H1 (cell line): ENCODE results near the gene RNF145. TPM values are rescaled to one million over a fixed set of nuclear protein-coding genes. Genes with fewer than 3 reads are reported as not detected.

ENCODE experiments used
- CTCF ChIA-PET: fragments of 300-600 bp; sonication (Branson Sonifier 250); formaldehyde crosslinking; loops from one replicate; lab custom pipeline; 2021; ENCODE audit not compliant: partially characterized antibody; lab: Charles Lee
- POLR2A ChIA-PET: fragments of 300-600 bp; sonication (Branson Sonifier 250); formaldehyde crosslinking; loops from one replicate; lab custom pipeline; 2021; ENCODE audit warnings: inconsistent platforms; ENCODE audit not compliant: partially characterized antibody; lab: Charles Lee
- DNase-seq, 2 experiments: peaks; one replicate each; pipeline versions ENCODE4 v3.0.0 to v3.0.0-alpha.2; 2010 to 2022; ENCODE audit warnings: low spot score in 2 of 2, low read depth in 1 of 2, mixed read lengths in 1 of 2
- FAIRE-seq: peaks from 2 replicates; lab custom pipeline; 2011; peaks lifted over from hg19 to GRCh38; lab: Jason Lieb, UNC
- H2AFZ ChIP-seq: 2 replicates; pipeline ENCODE4 v1.8.1; 2012; ENCODE audit warnings: low read length, inconsistent platforms
- H2AK5ac ChIP-seq: 2 replicates; pipeline ENCODE4 v1.6.1; 2013; ENCODE audit warnings: low read depth, low read length
- H2BK120ac ChIP-seq: replicated peaks from 2 replicates; pipeline ENCODE3; 2013; ENCODE audit warnings: low read depth, low read length, inconsistent platforms
- H2BK12ac ChIP-seq: 2 replicates; pipeline ENCODE4 v1.6.1; 2013; ENCODE audit warnings: low read depth, low read length
- H2BK15ac ChIP-seq: 2 replicates; pipeline ENCODE4 v1.6.1; 2013; ENCODE audit warnings: low read length
- H2BK20ac ChIP-seq: 2 replicates; pipeline ENCODE4 v1.6.1; 2013; ENCODE audit warnings: low read length
- H2BK5ac ChIP-seq: 2 replicates; pipeline ENCODE4 v1.6.1; 2013; ENCODE audit warnings: low read depth, low read length
- H3K14ac ChIP-seq: 2 replicates; pipeline ENCODE4 v1.6.1; 2013; ENCODE audit warnings: inconsistent platforms; ENCODE audit not compliant: insufficient read length
- H3K18ac ChIP-seq: 2 replicates; pipeline ENCODE4 v1.6.1; 2013; ENCODE audit warnings: low read length; ENCODE audit errors: extremely low read depth
- H3K23ac ChIP-seq: 2 replicates; pipeline ENCODE4 v1.6.1; 2013; ENCODE audit warnings: inconsistent platforms; ENCODE audit not compliant: insufficient read length
- H3K23me2 ChIP-seq: 2 replicates; pipeline ENCODE4 v1.6.1; 2013; ENCODE audit warnings: low read depth, low read length
- H3K27ac ChIP-seq: 2 replicates; pipeline ENCODE4 v1.6.1; 2011; ENCODE audit warnings: low read depth, low read length, inconsistent platforms
- H3K27me3 ChIP-seq, 4 experiments: replicated peaks in 1 of 4; 1 replicate in 1 of 4; 2 replicates in 3 of 4; pipeline versions ENCODE4 v1.6.1 to v1.8.1; 2011 to 2013; ENCODE audit warnings: low read length in 3 of 4, mild to moderate bottlenecking in 3 of 4, inconsistent platforms in 2 of 4, mixed read lengths in 2 of 4, moderate library complexity in 1 of 4; ENCODE audit not compliant: control insufficient read depth in 3 of 4, insufficient read depth in 3 of 4; ENCODE audit errors: extremely low read depth in 1 of 4
- H3K36me3 ChIP-seq, 4 experiments: 2 replicates each; pipeline versions ENCODE4 v1.6.1 to v1.8.1; 2011 to 2013; ENCODE audit warnings: mild to moderate bottlenecking in 4 of 4, low read length in 3 of 4, moderate library complexity in 2 of 4, control low read depth in 1 of 4, inconsistent platforms in 1 of 4; ENCODE audit not compliant: insufficient read depth in 4 of 4, control insufficient read depth in 2 of 4
- H3K4ac ChIP-seq: replicated peaks from 2 replicates; pipeline ENCODE3; 2013; ENCODE audit warnings: low read length, low read depth, mixed read lengths, inconsistent platforms; ENCODE audit not compliant: insufficient read length
- H3K4me1 ChIP-seq, 4 experiments: replicated peaks in 1 of 4; 1 replicate in 1 of 4; 2 replicates in 3 of 4; pipeline versions ENCODE4 v1.6.1 to v1.8.1; 2011 to 2013; ENCODE audit warnings: low read length in 3 of 4, inconsistent platforms in 2 of 4, mixed read lengths in 1 of 4; ENCODE audit not compliant: insufficient read depth in 4 of 4, control insufficient read depth in 3 of 4
- H3K4me2 ChIP-seq, 2 experiments: 2 replicates each; pipeline versions ENCODE4 v1.6.1 to v1.8.1; 2011 to 2013; ENCODE audit warnings: low read depth in 2 of 2, low read length in 2 of 2, control low read depth in 1 of 2, inconsistent platforms in 1 of 2, mild to moderate bottlenecking in 1 of 2; ENCODE audit not compliant: insufficient read depth in 1 of 2
- H3K4me3 ChIP-seq, 4 experiments: fragments of 200-600, 300-600 bp in 1 of 4; sonication (generic), shearing (Covaris generic), sonication (Bioruptor Twin) in 1 of 4; 2 replicates each; pipeline versions ENCODE4 v1.5.1 to v1.8.1; 2011 to 2016; ENCODE audit warnings: low read length in 4 of 4, low read depth in 3 of 4, control low read depth in 2 of 4, inconsistent platforms in 2 of 4, mild to moderate bottlenecking in 2 of 4, mixed read lengths in 1 of 4, moderate library complexity in 1 of 4; ENCODE audit not compliant: insufficient read depth in 2 of 4; ENCODE audit errors: extremely low read depth in 1 of 4
- H3K56ac ChIP-seq: replicated peaks from 2 replicates; pipeline ENCODE3; 2013; ENCODE audit warnings: low read depth, mild to moderate bottlenecking, mixed read lengths, low read length, inconsistent platforms; ENCODE audit not compliant: insufficient read length
- H3K79me1 ChIP-seq: 2 replicates; pipeline ENCODE4 v1.6.1; 2013; ENCODE audit warnings: low read depth, low read length, control low read depth
- H3K79me2 ChIP-seq, 2 experiments: 2 replicates each; pipeline versions ENCODE4 v1.6.1 to v1.8.1; 2012 to 2013; ENCODE audit warnings: low read length in 2 of 2, mild to moderate bottlenecking in 2 of 2, inconsistent platforms in 1 of 2; ENCODE audit not compliant: insufficient read depth in 2 of 2, control insufficient read depth in 1 of 2
- H3K9ac ChIP-seq, 4 experiments: replicated peaks in 1 of 4; 1 replicate in 1 of 4; 2 replicates in 3 of 4; pipeline versions ENCODE4 v1.6.1 to v1.8.1; 2011 to 2013; ENCODE audit warnings: low read depth in 3 of 4, low read length in 3 of 4, control low read depth in 2 of 4, mild to moderate bottlenecking in 2 of 4, moderate library complexity in 2 of 4, inconsistent platforms in 1 of 4; ENCODE audit errors: extremely low read depth in 1 of 4
- H3K9me3 ChIP-seq, 2 experiments: 2 replicates each; pipeline versions ENCODE4 v1.6.1 to v1.8.1; 2012 to 2013; ENCODE audit warnings: mild to moderate bottlenecking in 2 of 2, moderate library complexity in 2 of 2, control low read depth in 1 of 2, inconsistent platforms in 1 of 2, low read depth in 1 of 2, low read length in 1 of 2, mixed read lengths in 1 of 2; ENCODE audit not compliant: insufficient read depth in 2 of 2
- H4K20me1 ChIP-seq, 2 experiments: replicated peaks in 1 of 2; 2 replicates each; pipeline versions ENCODE3 to v1.8.1; 2011 to 2013; ENCODE audit warnings: inconsistent platforms in 2 of 2, low read length in 2 of 2, mild to moderate bottlenecking in 1 of 2; ENCODE audit not compliant: insufficient read depth in 2 of 2, control insufficient read depth in 1 of 2
- H4K5ac ChIP-seq: 2 replicates; pipeline ENCODE4 v1.6.1; 2013; ENCODE audit warnings: low read length, low read depth, mixed read lengths, inconsistent platforms; ENCODE audit not compliant: insufficient read length
- H4K8ac ChIP-seq: 2 replicates; pipeline ENCODE4 v1.8.0; 2013; ENCODE audit warnings: mild to moderate bottlenecking, moderate library complexity, low read length, inconsistent platforms; ENCODE audit not compliant: insufficient read depth; ENCODE audit errors: extremely low read depth
- H4K91ac ChIP-seq: replicated peaks from 2 replicates; pipeline ENCODE3; 2013; ENCODE audit warnings: low read length, mixed read lengths, inconsistent platforms; ENCODE audit not compliant: insufficient read length
- JUN ChIP-seq: IDR thresholded peaks from 2 replicates; pipeline ENCODE4 v1.6.1; 2011; ENCODE audit warnings: low read depth, mild to moderate bottlenecking, improper control_type of control experiment, low read length
- KDM4A ChIP-seq: IDR thresholded peaks from one replicate; pipeline ENCODE4 v1.7.1; 2012; ENCODE audit warnings: low read depth, mild to moderate bottlenecking, moderate library complexity, low read length, inconsistent platforms; ENCODE audit not compliant: severe bottlenecking
- SP4 ChIP-seq: IDR thresholded peaks from 2 replicates; pipeline ENCODE4 v1.6.1; 2012; ENCODE audit warnings: low read length, inconsistent platforms
- WGBS, 2 experiments: shearing (Covaris generic) in 1 of 2; methylation state at CpG; one replicate each; pipeline versions ENCODE4 v1.1.6 to v1.1.7; 2013 to 2015; ENCODE audit warnings: low lambda C conversion rate in 2 of 2, mixed read lengths in 2 of 2, inconsistent platforms in 1 of 2, low coverage in 1 of 2, missing lambda C conversion rate in 1 of 2; ENCODE audit not compliant: insufficient replicate concordance in 2 of 2, insufficient coverage in 1 of 2, insufficient read length in 1 of 2; ENCODE audit errors: extremely low coverage in 1 of 2, missing lambda C conversion rate in 1 of 2; 5-methylcytosine and 5-hydroxymethylcytosine counted together
- polyA plus RNA-seq, 7 experiments: library from polyadenylated mRNA; depleted of rRNA in 3 of 7; stranded (reverse) in 5 of 7; unstranded in 2 of 7; fragments of >200 nt in 5 of 7; fragments of 200-250 nt in 2 of 7; gene quantifications; 1 replicate in 5 of 7; 2 replicates in 1 of 7; 4 replicates in 1 of 7; pipeline versions ENCODE4 v1.2.1 to v1.2.3, GENCODE V29; 2011 to 2013; ENCODE audit warnings: missing spikeins in 2 of 7, mixed read lengths in 2 of 7
- total RNA-seq: library from RNA; stranded (reverse); fragmentation: NEBNext Ultra II Directional; extraction: Animal tissue kit (Norgen Biotek cat#: 25700); gene quantifications from 2 replicates; pipeline ENCODE4 v1.2.1, GENCODE V29; 2021

Gene RNF145
- total and polyA plus RNA-seq, 2 of the 8 experiments (the other 6 are each of a cell fraction or from before 2014, with no cell fraction given), result 34.2 to 72.5 TPM

- Histone ChIP-seq H3K23me2 (no peaks in the 10 kb centered on the region), H3K27me3 (no peaks in the 10 kb centered on the region; a peak in 1 of 7 replicates), H3K9ac (no peak overlapping the region), H3K4me2 (no peak overlapping the region), H3K9me3 (no peaks in the 10 kb centered on the region), H3K36me3 (no peaks in the 10 kb centered on the region), H3K4me1 (no peaks in the 10 kb centered on the region; a peak in 1 of 7 replicates), H3K18ac (no peak overlapping the region), H3K14ac (no peak overlapping the region), H3K4me3 (no peak overlapping the region), H3K4ac (no peak overlapping the region), H2BK15ac (no peak overlapping the region), H2BK12ac (no peak overlapping the region), H4K91ac (no peak overlapping the region), H4K5ac (no peak overlapping the region), H3K23ac (no peak overlapping the region), H2AFZ (no peak overlapping the region), H2BK120ac (no peak overlapping the region), H3K56ac (no peak overlapping the region), H2BK20ac (no peak overlapping the region), H3K79me2 (no peaks in the 10 kb centered on the region), H4K20me1 (no peaks in the 10 kb centered on the region), H3K79me1 (no peaks in the 10 kb centered on the region), H3K27ac (no peak overlapping the region), H2AK5ac (no peak overlapping the region), H4K8ac (no peak overlapping the region), H2BK5ac (no peak overlapping the region)
- DNase-seq, result no peak
- POLR2A ChIA-PET, result no interaction called here
- no peak for TF ChIP-seq SP4
- TF ChIP-seq JUN, result no peak
- TF ChIP-seq KDM4A, result no peak
- 85% methylated on average over 2 of the region's 2 CpGs; no CpG with 5 or more reads in 1 of the 2 experiments for WGBS, 2 experiments
- CTCF ChIA-PET, result interaction anchor here (0.6 to 1.3 kb wide), 3 partner anchors 9 to 100 kb away, joined by 3 to 4 read pairs (median 3); no protein-coding TSS in a partner anchor
- FAIRE-seq, result no peak
Measured at GRCh38 chr5:159216454-159216853, 7.1 kb upstream of the RNF145 start.
